Measurements from ENCODE around the gene LACC1.

LACC1 gene

DNA sequence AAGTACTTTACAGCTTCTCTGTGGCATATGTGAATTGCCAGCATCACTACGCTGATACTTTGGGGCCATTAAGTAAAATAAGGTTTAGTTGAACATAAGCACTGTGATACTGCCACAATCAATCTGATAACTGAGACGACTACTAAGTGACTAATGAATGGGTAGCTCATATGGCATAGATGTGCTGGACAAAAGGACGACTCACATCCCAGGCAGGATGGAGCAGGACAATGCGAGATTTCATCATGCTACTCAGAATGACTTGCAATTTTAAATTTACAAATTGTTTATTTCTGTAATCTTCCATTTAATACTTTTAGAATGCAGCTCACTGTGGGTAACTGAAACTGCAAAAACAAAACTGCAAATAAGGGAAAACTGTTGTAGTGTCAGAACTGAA is 13.8 kb upstream of the LACC1 start:
- no peaks in the 10 kb centered on the region for H3K27me3 ChIP-seq (replicated peaks; ENCODE audit: control insufficient read depth, insufficient read depth, low read length)
- DNase-seq (ENCODE audit: low read depth) = peak; percentile 75
- peak overlapping the region; percentile 71 for H3K9ac ChIP-seq (ENCODE audit: low read length)
- peaks cover 3% of the 10 kb centered on the region for H3K9me3 ChIP-seq (ENCODE audit: control insufficient read depth, low read length)
- H3K4me3 ChIP-seq (ENCODE audit: low read length) = no peak overlapping the region
- H3K4me1 ChIP-seq (ENCODE audit: control insufficient read depth, insufficient read depth, low read length) = peaks cover 11% of the 10 kb centered on the region
- peaks cover 29% of the 10 kb centered on the region for H3K36me3 ChIP-seq (ENCODE audit: control insufficient read depth, insufficient read depth, low read length, severe bottlenecking)

DNA sequence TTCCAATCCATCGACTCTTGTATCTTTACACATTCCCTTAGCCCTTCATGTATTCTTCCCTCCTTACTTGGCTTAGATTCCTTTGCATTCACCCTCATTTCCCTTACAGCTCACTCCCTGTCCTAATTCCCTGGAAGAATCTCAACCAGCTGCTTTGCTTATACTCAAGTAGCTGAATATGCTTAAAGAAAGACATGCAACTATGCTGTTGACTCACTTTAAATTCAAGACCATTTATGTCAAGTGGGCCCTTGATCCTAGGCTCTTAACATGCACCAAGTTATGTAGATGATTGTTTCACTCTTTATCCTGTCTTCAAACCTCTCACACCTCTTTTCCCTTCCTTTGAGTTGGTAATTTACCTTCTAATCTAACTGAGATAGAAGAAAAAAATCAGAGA is 7.5 kb upstream of the LACC1 start:
- H3K9me3 ChIP-seq (ENCODE audit: control insufficient read depth, low read length) = no peaks in the 10 kb centered on the region
- H3K27me3 ChIP-seq (replicated peaks; ENCODE audit: control insufficient read depth, insufficient read depth, low read length) = no peaks in the 10 kb centered on the region
- peak; percentile 30 for DNase-seq (ENCODE audit: low read depth)
- H3K4me1 ChIP-seq (ENCODE audit: control insufficient read depth, insufficient read depth, low read length) = peaks cover 14% of the 10 kb centered on the region
- no peak overlapping the region for H3K9ac ChIP-seq (ENCODE audit: low read length)
- peaks cover 33% of the 10 kb centered on the region for H3K36me3 ChIP-seq (ENCODE audit: control insufficient read depth, insufficient read depth, low read length, severe bottlenecking)
- no peak overlapping the region for H3K4me3 ChIP-seq (ENCODE audit: low read length)

DNA sequence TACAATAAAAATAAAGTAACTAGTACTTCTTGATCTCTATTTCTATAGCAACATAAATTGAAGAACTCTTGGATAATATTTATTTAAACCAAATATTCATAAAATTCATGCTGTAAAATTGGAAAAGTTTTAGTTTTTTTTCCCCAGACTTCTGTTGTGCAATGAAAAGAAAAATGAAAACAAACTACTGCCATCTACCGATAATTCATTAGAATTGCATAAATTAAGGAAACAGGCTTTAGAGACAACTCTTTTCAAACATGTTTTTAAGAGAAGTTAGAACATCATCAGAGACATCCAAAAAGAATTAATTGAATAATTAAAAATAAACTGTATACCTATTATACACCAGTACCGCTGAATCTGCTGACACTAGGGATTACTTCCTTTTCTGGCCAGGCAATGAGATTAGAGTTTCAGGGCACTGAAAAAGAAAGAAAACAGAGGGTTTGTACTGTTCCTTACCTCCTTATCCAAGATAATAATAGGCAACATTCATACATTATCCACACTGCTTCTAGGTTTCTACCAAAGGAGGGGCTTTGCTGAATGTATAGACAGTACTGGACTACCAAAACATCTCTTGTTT is 5.1 kb upstream of the LACC1 start:
- Histone ChIP-seq H3K36me3 (ENCODE audit: control insufficient read depth, insufficient read depth, low read length, severe bottlenecking) (peaks cover 16% of the 10 kb centered on the region), H3K4me3 (ENCODE audit: low read length) (no peak overlapping the region), H3K9me3 (ENCODE audit: control insufficient read depth, low read length) (no peaks in the 10 kb centered on the region), H3K27me3 (replicated peaks; ENCODE audit: control insufficient read depth, insufficient read depth, low read length) (no peaks in the 10 kb centered on the region), H3K9ac (ENCODE audit: low read length) (peak overlapping the region; percentile 50), H3K4me1 (ENCODE audit: control insufficient read depth, insufficient read depth, low read length) (peaks cover 24% of the 10 kb centered on the region)
- DNase-seq (ENCODE audit: low read depth) = peak; percentile 72

DNA sequence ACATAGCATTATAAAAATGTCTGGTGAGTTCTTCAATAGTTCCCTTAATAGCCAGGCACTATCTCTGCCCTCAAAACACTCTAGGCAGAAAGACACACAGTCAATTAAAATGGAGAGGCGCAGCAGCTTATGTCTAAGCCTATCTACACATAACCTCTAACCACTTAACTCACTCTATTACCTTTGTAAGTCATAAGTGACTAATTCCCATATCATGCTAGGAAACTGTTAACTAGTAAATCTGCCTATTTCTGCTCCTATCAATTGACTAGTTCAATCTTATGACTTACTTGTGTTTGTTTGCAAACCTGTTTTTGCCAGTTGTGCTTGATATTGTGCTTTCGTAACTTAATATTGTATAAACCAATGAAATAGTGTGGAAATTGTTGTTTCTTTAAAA is 3.3 kb upstream of the LACC1 start:
- no peak for DNase-seq (ENCODE audit: low read depth)
- peaks cover 6% of the 10 kb centered on the region for H3K36me3 ChIP-seq (ENCODE audit: control insufficient read depth, insufficient read depth, low read length, severe bottlenecking)
- H3K4me3 ChIP-seq (ENCODE audit: low read length) = no peak overlapping the region

DNA sequence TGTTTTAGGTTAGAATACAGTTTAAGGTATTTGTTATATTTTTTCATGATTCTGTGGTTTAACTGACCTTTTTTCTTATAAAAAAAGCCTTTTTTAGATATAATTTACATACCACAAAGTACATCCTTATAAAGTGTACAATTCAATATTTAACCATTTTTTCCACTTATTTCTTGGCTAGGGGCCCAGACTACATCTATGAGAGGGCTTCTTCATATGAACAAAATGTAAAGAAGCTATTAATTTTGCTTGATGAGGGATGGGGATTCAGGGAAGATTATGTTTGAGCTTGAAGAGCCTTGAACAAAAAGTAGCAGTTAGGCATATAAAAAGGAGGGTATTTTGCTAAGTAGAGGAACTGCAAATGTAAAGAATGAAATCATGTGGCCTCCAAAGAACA is 2.4 kb upstream of the LACC1 start:
- Histone ChIP-seq H3K36me3 (ENCODE audit: control insufficient read depth, insufficient read depth, low read length, severe bottlenecking) (no peaks in the 10 kb centered on the region), H3K27me3 (replicated peaks; ENCODE audit: control insufficient read depth, insufficient read depth, low read length) (no peaks in the 10 kb centered on the region), H3K9ac (ENCODE audit: low read length) (no peak overlapping the region), H3K4me3 (ENCODE audit: low read length) (no peak overlapping the region), H3K4me1 (ENCODE audit: control insufficient read depth, insufficient read depth, low read length) (peaks cover 38% of the 10 kb centered on the region), H3K9me3 (ENCODE audit: control insufficient read depth, low read length) (no peaks in the 10 kb centered on the region)
- no peak for DNase-seq (ENCODE audit: low read depth)

More for the DNA sequence above, 3.3 kb upstream of the LACC1 start:
- Histone ChIP-seq H3K9me3 (ENCODE audit: control insufficient read depth, low read length) (no peaks in the 10 kb centered on the region), H3K27me3 (replicated peaks; ENCODE audit: control insufficient read depth, insufficient read depth, low read length) (no peaks in the 10 kb centered on the region), H3K4me1 (ENCODE audit: control insufficient read depth, insufficient read depth, low read length) (peaks cover 36% of the 10 kb centered on the region), H3K9ac (ENCODE audit: low read length) (no peak overlapping the region)

DNA sequence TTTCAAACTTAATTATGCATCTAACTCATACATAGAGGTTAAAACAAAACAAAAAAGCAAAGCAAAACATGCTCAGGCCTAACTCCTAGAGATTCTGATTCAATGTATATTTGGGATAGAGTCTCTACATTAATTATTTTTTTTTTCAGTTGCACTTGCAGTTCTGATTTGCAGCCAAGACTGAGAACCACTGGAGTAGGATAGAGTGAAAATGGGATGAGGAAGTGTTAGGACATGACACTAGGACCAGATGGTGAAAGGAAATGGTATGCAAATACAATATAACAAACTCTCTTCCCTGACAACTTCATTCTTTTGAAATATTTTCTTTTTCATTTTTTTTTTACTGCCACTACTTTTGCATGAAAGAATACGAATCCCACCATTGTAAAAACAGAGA is 1.9 kb upstream of the LACC1 start:
- Histone ChIP-seq H3K4me3 (ENCODE audit: low read length) (no peak overlapping the region), H3K4me1 (ENCODE audit: control insufficient read depth, insufficient read depth, low read length) (peaks cover 38% of the 10 kb centered on the region), H3K9ac (ENCODE audit: low read length) (no peak overlapping the region), H3K27me3 (replicated peaks; ENCODE audit: control insufficient read depth, insufficient read depth, low read length) (no peaks in the 10 kb centered on the region), H3K36me3 (ENCODE audit: control insufficient read depth, insufficient read depth, low read length, severe bottlenecking) (peaks cover 2% of the 10 kb centered on the region), H3K9me3 (ENCODE audit: control insufficient read depth, low read length) (no peaks in the 10 kb centered on the region)
- DNase-seq (ENCODE audit: low read depth) = no peak

DNA sequence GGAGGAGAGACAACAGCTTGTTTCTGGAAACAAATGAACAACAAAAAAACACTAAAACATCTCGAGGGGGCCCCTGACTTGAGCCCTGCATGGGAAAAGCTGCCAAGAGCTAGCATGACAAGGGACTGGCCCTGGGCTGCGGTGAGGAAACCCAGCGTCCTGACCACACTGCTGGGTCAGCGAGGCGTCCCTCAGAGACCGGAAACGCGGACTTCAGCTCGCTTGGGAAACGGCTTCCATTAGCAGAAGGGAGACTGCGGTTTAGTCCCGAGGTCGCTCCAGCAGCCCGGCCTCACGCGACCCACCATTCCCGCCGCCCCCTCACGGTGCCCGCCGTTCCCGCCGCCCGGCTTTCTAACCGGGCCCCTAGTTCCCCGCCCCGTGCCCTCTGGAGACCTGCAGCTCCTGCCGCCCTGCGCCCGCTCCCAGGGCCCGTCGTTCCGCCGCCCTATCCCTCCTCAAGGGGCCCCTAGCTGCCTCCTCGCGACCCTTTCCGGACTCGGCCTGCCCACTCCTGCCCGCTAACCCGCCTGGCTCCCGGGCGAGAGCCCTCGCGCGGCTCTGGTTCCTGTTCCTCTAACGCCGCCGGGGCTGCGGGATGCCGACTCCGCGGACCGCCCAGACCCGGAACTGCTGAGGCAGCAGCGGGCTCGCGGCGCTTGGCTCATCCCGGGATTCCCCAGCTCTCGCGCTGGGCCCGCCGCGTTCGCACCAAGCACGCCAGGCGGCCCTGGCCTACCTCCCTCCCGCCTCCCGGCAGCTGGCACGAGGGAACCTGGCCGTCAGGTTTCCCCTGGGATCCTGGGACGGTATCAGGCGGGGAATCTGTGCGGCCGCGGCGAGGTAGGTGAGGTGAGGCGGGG is 581 bp upstream of the LACC1 start, which contains the start of gene CCDC122:
Gene CCDC122 (minus strand): TSS at position 849 of the 863 bp plus-strand sequence. CDS start 10,364 bp downstream, outside the sequence.
- peak within 1 kb of the TSS; percentile 94 for H3K9ac ChIP-seq (ENCODE audit: low read length)
- peak; percentile 91 for DNase-seq (ENCODE audit: low read depth)
- H3K27me3 ChIP-seq (replicated peaks; ENCODE audit: control insufficient read depth, insufficient read depth, low read length) = no peaks in the 10 kb centered on the region
- peaks cover 9% of the 10 kb centered on the region for H3K36me3 ChIP-seq (ENCODE audit: control insufficient read depth, insufficient read depth, low read length, severe bottlenecking)
- H3K9me3 ChIP-seq (ENCODE audit: control insufficient read depth, low read length) = no peaks in the 10 kb centered on the region
- H3K4me1 ChIP-seq (ENCODE audit: control insufficient read depth, insufficient read depth, low read length) = peaks cover 43% of the 10 kb centered on the region
- H3K4me3 ChIP-seq (ENCODE audit: low read length) = peak within 1 kb of the TSS; percentile 85

DNA sequence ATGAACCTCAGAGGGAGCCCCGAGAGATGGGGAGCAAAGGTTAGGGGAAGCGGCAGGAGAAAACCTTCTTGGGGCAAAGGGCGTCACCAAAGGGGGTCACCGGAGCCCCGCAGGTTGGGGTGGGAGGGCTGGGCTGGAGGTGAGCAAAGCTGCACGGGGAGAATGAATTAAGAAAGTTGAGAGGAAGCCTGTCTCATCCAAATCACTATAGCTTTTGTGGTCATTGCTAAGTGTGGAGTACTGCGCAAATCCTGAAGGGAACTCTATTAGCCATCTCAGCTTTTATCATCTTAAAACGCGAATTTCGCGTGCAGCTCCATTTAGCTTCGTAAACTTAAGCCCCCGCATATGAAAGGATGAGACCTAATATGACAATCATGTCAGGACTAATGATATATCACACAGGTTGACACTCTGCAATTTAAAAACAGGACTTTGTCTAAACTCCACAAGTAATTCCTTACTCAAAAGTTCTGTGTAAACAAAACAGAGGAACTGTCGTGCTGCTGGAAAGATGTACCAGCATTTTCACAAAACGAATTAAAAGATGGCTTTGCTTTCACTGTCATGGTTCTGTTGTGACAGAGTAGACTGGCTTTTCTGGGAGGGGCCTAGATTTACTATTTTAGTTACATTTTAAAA is 631 bp downstream of the LACC1 start:
- Histone ChIP-seq H3K27me3 (replicated peaks; ENCODE audit: control insufficient read depth, insufficient read depth, low read length) (no peaks in the 10 kb centered on the region), H3K36me3 (ENCODE audit: control insufficient read depth, insufficient read depth, low read length, severe bottlenecking) (peaks cover 13% of the 10 kb centered on the region), H3K9ac (ENCODE audit: low read length) (peak overlapping the region; percentile 94), H3K4me1 (ENCODE audit: control insufficient read depth, insufficient read depth, low read length) (peaks cover 36% of the 10 kb centered on the region), H3K4me3 (ENCODE audit: low read length) (peak overlapping the region; percentile 85), H3K9me3 (ENCODE audit: control insufficient read depth, low read length) (no peaks in the 10 kb centered on the region)
- peak; percentile 17 for DNase-seq (ENCODE audit: low read depth)

DNA sequence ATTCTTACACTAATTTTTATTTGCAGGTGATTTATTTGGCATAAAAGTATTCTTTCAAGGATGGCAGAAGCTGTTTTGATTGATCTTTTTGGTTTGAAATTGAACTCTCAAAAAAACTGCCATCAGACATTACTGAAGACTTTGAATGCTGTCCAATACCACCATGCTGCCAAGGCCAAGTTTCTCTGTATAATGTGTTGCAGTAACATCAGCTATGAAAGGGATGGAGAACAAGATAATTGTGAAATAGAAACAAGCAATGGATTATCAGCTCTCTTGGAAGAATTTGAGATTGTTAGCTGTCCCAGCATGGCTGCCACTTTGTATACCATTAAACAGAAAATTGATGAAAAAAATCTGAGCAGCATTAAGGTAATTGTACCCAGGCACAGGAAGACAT is 1.2 kb downstream of the LACC1 start:
- Histone ChIP-seq H3K27me3 (replicated peaks; ENCODE audit: control insufficient read depth, insufficient read depth, low read length) (no peaks in the 10 kb centered on the region), H3K4me1 (ENCODE audit: control insufficient read depth, insufficient read depth, low read length) (peaks cover 30% of the 10 kb centered on the region), H3K9me3 (ENCODE audit: control insufficient read depth, low read length) (no peaks in the 10 kb centered on the region), H3K36me3 (ENCODE audit: control insufficient read depth, insufficient read depth, low read length, severe bottlenecking) (peaks cover 19% of the 10 kb centered on the region), H3K9ac (ENCODE audit: low read length) (peak overlapping the region; percentile 94), H3K4me3 (ENCODE audit: low read length) (peak overlapping the region; percentile 85)
- peak; percentile 63 for DNase-seq (ENCODE audit: low read depth)

DNA sequence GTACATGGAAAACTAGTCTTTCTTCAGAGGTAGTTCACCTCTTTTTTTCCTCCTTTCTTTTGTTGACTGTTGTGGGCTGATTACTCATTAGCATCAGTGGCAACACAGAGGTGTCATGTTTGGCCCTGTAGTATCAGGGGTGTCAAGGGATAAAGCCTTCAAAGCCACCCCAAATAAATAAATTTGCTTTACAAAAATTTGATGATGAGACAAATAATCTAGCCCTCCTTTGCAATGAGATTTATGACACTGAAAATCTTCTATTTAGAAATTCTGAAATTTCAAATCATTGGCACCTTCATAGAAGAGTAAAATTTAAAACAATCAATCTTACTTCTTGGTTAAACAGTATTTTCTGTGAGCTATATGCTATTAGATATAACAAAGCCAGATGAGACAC is 1.9 kb downstream of the LACC1 start:
- H3K36me3 ChIP-seq (ENCODE audit: control insufficient read depth, insufficient read depth, low read length, severe bottlenecking) = peaks cover 25% of the 10 kb centered on the region
- no peak for DNase-seq (ENCODE audit: low read depth)
- H3K27me3 ChIP-seq (replicated peaks; ENCODE audit: control insufficient read depth, insufficient read depth, low read length) = no peaks in the 10 kb centered on the region
- peak overlapping the region; percentile 85 for H3K4me3 ChIP-seq (ENCODE audit: low read length)
- peaks cover 29% of the 10 kb centered on the region for H3K4me1 ChIP-seq (ENCODE audit: control insufficient read depth, insufficient read depth, low read length)
- H3K9me3 ChIP-seq (ENCODE audit: control insufficient read depth, low read length) = no peaks in the 10 kb centered on the region
- no peak overlapping the region for H3K9ac ChIP-seq (ENCODE audit: low read length)

DNA sequence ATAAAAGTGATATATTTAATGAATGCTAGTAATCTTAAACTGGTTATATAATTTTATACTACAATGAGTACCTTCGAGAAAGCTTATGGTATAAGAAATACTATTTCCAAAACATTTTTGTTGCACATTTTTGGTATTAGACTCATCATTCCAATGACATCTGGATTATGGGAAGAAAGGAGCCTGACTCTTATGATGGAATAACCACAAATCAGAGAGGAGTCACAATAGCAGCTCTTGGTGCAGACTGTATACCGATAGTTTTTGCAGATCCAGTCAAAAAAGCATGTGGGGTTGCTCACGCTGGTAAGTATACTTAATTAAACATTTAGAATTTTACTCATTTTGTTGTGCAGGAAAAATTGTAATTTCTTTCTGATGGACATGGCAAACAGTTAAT is 3.9 kb downstream of the LACC1 start:
- no peaks in the 10 kb centered on the region for H3K27me3 ChIP-seq (replicated peaks; ENCODE audit: control insufficient read depth, insufficient read depth, low read length)
- no peak overlapping the region for H3K9ac ChIP-seq (ENCODE audit: low read length)
- no peak for DNase-seq (ENCODE audit: low read depth)

More for the DNA sequence above, 3.9 kb downstream of the LACC1 start:
- H3K9me3 ChIP-seq (ENCODE audit: control insufficient read depth, low read length) = no peaks in the 10 kb centered on the region
- H3K4me3 ChIP-seq (ENCODE audit: low read length) = no peak overlapping the region
- peaks cover 21% of the 10 kb centered on the region for H3K4me1 ChIP-seq (ENCODE audit: control insufficient read depth, insufficient read depth, low read length)
- H3K36me3 ChIP-seq (ENCODE audit: control insufficient read depth, insufficient read depth, low read length, severe bottlenecking) = peaks cover 25% of the 10 kb centered on the region

Measured in adipocyte (in vitro differentiated cells).